ENCODE data around the gene KCNC4. TPM values are rescaled to one million over a fixed set of nuclear protein-coding genes. Genes with fewer than 3 reads are reported as not detected.

The KCNC4 gene
- total RNA-seq, 4 donors from 2014 or later = 4.2 to 10.9 (median 6.5) TPM

- no peak for DNase-seq
- H3K27ac ChIP-seq = no peak overlapping the region
- intact Hi-C loops (cut with DNase I) = no loop called here
- no peaks in the 10 kb centered on the region for H3K27me3 ChIP-seq
- no peaks in the 10 kb centered on the region for H3K9me3 ChIP-seq
- TF ChIP-seq POLR2A (IDR thresholded peaks at IDR 0.05) = no peak
- TF ChIP-seq, protein P1, sequence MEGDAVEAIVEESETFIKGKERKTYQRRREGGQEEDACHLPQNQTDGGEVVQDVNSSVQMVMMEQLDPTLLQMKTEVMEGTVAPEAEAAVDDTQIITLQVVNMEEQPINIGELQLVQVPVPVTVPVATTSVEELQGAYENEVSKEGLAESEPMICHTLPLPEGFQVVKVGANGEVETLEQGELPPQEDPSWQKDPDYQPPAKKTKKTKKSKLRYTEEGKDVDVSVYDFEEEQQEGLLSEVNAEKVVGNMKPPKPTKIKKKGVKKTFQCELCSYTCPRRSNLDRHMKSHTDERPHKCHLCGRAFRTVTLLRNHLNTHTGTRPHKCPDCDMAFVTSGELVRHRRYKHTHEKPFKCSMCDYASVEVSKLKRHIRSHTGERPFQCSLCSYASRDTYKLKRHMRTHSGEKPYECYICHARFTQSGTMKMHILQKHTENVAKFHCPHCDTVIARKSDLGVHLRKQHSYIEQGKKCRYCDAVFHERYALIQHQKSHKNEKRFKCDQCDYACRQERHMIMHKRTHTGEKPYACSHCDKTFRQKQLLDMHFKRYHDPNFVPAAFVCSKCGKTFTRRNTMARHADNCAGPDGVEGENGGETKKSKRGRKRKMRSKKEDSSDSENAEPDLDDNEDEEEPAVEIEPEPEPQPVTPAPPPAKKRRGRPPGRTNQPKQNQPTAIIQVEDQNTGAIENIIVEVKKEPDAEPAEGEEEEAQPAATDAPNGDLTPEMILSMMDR (IDR thresholded peaks at IDR 0.05) = no peak
- 72 to 74% methylated on average over 5 of the region's 5 CpGs for WGBS, 2 donors
- peaks cover 0 to 62% (median 0%) of the 10 kb centered on the region in 3 donors for H3K36me3 ChIP-seq
- peaks cover 6 to 30% (median 21%) of the 10 kb centered on the region in 3 donors for H3K4me1 ChIP-seq
- H3K4me3 ChIP-seq = no peak overlapping the region
These were observed 8.0 kb downstream of the KCNC4 start for GRCh38 chr1:110218137-110218536.

DNA sequence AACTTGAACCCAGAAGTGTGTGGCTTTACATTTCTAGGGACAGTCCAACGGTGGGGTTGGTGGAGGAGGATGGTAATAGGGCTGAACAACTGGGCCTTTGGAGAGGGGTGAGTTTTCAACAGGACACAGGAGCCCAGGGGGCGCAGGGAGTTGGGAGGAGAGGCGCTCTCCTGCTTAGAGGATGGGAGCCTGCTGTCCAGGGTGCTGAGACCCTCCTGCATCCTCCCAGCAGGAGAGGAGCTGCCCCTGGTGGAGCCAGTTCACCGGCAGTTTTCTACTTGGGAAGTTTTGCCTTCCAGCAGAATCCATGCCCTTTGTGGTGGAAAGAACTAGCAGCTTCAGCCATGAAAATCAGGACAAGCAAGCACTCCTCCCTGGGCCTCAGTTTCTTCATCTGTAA lies 8.6 kb downstream of the KCNC4 start:
- peaks cover 0 to 68% (median 0%) of the 10 kb centered on the region in 3 donors for H3K36me3 ChIP-seq
- WGBS, 2 donors = 74 to 95% methylated on average over 3 of the region's 4 CpGs
- H3K4me1 ChIP-seq = peaks cover 6 to 24% (median 15%) of the 10 kb centered on the region in 3 donors
- no peak overlapping the region for H3K4me3 ChIP-seq
- intact Hi-C loops (cut with DNase I) = no loop called here
- H3K27ac ChIP-seq = no peak overlapping the region
- no peak for DNase-seq
- TF ChIP-seq, protein P1 (IDR thresholded peaks at IDR 0.05) = no peak
- no peak for TF ChIP-seq POLR2A (IDR thresholded peaks at IDR 0.05)
- no peaks in the 10 kb centered on the region for H3K27me3 ChIP-seq
- H3K9me3 ChIP-seq = no peaks in the 10 kb centered on the region

GRCh38 chr1:110220324-110220723 lies 10.2 kb downstream of the KCNC4 start:
- H3K27me3 ChIP-seq = no peaks in the 10 kb centered on the region
- peaks cover under 1 to 9% (median 2%) of the 10 kb centered on the region in 3 donors for H3K4me1 ChIP-seq
- intact Hi-C loops (cut with DNase I) = no loop called here
- H3K9me3 ChIP-seq = no peaks in the 10 kb centered on the region
- H3K4me3 ChIP-seq = no peak overlapping the region
- peaks cover 0 to 81% (median 0%) of the 10 kb centered on the region in 3 donors for H3K36me3 ChIP-seq
- WGBS, 2 donors = 76 to 81% methylated on average over 3 to 5 of the region's 5 CpGs
- TF ChIP-seq, protein P1 (IDR thresholded peaks at IDR 0.05) = no peak
- TF ChIP-seq POLR2A (IDR thresholded peaks at IDR 0.05) = no peak
- DNase-seq = no peak
- H3K27ac ChIP-seq = no peak overlapping the region

DNA sequence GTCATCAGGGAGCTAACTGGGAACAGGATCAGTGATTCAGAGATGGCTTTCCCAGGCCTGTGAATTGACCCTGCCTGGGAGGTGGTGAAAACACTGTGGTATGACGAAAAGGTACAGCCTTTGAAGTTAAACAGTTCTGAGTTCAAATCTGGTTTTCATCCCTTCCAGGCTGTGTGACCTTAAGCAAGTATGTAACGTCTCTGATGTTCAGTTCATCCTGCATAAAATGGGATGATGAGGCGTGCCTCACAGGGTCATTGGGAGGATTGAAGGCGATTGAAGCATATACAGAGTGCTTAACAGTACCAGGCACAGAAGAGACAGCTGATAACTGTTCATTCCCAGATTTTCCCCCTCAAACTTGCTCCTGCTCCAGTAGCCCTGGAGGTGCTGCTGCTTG lies 11.0 kb downstream of the KCNC4 start:
- DNase-seq = no peak
- 95 to 97% methylated on average over 4 of the region's 4 CpGs for WGBS, 2 donors

DNA sequence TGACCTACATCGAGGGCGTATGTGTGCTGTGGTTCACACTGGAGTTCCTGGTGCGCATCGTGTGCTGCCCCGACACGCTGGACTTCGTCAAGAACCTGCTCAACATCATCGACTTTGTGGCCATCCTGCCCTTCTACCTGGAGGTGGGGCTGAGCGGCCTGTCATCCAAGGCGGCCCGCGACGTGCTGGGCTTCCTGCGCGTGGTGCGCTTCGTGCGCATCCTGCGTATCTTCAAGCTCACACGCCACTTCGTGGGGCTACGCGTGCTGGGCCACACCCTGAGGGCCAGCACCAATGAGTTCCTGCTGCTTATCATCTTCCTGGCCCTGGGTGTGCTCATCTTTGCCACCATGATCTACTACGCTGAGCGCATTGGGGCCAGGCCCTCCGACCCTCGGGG lies 13.0 kb downstream of the KCNC4 start:
- Histone ChIP-seq H3K4me1 (peaks cover 3 to 7% (median 3%) of the 10 kb centered on the region in 3 donors), H3K4me3 (no peak overlapping the region), H3K36me3 (peaks cover 0 to 86% (median 0%) of the 10 kb centered on the region in 3 donors), H3K27me3 (no peaks in the 10 kb centered on the region), H3K27ac (no peak overlapping the region), H3K9me3 (no peaks in the 10 kb centered on the region)
- TF ChIP-seq POLR2A (IDR thresholded peaks at IDR 0.05) = no peak
- TF ChIP-seq, protein P1 (IDR thresholded peaks at IDR 0.05) = no peak
- no peak for DNase-seq
- WGBS, 2 donors = 91 to 96% methylated on average over 11 to 25 of the region's 27 CpGs
- intact Hi-C loops (cut with DNase I) = no loop called here

More for the DNA sequence above, 11.0 kb downstream of the KCNC4 start:
- Histone ChIP-seq H3K9me3 (no peaks in the 10 kb centered on the region), H3K4me1 (peaks cover 0 to under 1% (median 0%) of the 10 kb centered on the region in 3 donors), H3K27ac (no peak overlapping the region), H3K36me3 (peaks cover 0 to 88% (median 0%) of the 10 kb centered on the region in 3 donors), H3K4me3 (no peak overlapping the region), H3K27me3 (no peaks in the 10 kb centered on the region)
- TF ChIP-seq POLR2A (IDR thresholded peaks at IDR 0.05) = no peak
- intact Hi-C loops (cut with DNase I) = no loop called here

DNA sequence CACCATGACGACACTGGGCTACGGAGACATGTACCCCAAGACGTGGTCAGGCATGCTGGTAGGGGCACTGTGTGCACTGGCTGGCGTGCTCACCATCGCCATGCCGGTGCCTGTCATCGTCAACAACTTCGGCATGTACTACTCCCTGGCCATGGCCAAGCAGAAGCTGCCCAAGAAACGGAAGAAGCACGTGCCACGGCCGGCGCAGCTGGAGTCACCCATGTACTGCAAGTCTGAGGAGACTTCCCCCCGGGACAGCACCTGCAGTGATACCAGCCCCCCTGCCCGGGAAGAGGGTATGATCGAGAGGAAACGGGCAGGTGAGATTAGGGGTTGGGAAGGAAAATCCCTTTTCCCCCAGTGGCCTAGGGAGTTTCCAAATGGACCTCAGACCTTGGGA lies 13.5 kb downstream of the KCNC4 start:
- Histone ChIP-seq H3K4me3 (no peak overlapping the region), H3K4me1 (peaks cover 7 to 12% (median 8%) of the 10 kb centered on the region in 3 donors), H3K36me3 (peaks cover 0 to 86% (median 0%) of the 10 kb centered on the region in 3 donors), H3K27me3 (no peaks in the 10 kb centered on the region), H3K27ac (no peak overlapping the region), H3K9me3 (no peaks in the 10 kb centered on the region)
- WGBS, 2 donors = 83 to 96% methylated on average over 12 to 16 of the region's 17 CpGs
- TF ChIP-seq, protein P1 (IDR thresholded peaks at IDR 0.05) = no peak
- TF ChIP-seq POLR2A (IDR thresholded peaks at IDR 0.05) = no peak
- no peak for DNase-seq
- intact Hi-C loops (cut with DNase I) = no loop called here
